ENCODE data around the gene CNTN5. TPM values are rescaled to one million over a fixed set of nuclear protein-coding genes. Genes with fewer than 3 reads are reported as not detected.

The CNTN5 gene
- total RNA-seq, 2 donors from 2014 or later, result 1.4 to 3.3 TPM

DNA sequence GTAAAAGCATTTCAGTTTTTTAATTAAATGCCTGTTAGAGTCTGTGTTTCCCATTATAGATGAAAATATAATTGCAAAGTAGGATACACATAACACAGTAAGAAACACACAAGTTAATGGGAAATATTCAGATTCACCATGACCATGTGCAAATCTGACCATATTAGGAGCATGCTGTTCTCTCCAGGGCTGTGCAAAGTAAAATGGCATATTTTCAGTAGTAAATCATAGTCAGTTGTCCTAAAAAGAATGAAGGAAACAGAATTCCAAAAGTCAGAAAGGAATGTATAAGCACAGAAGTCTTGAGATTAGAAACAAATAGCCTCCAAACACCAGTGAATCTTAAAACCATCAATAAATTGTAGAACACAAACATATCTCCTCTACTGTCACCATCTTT is 44.4 kb downstream of the CNTN5 start:
- Mint-ChIP-seq H3K27ac (no peak overlapping the region), H3K27me3 (ENCODE audit: insufficient read depth) (no peaks in the 10 kb centered on the region), H3K4me3 (no peak overlapping the region), H3K4me1 (peaks cover 34% of the 10 kb centered on the region), H3K9me3 (no peaks in the 10 kb centered on the region), H3K36me3 (ENCODE audit: low read depth) (no peaks in the 10 kb centered on the region)
- Histone ChIP-seq H3K4me1 (ENCODE audit: control insufficient read depth, insufficient read depth, low read length) (peaks cover 6% of the 10 kb centered on the region), H3K27ac (ENCODE audit: low read depth, low read length) (no peak overlapping the region), H3K36me3 (ENCODE audit: control insufficient read depth, insufficient read depth, low read length) (no peaks in the 10 kb centered on the region), H3K27me3 (ENCODE audit: control insufficient read depth, insufficient read depth, low read length, poor library complexity, severe bottlenecking) (no peaks in the 10 kb centered on the region), H3K9ac (ENCODE audit: extremely low read depth, low read length, poor library complexity, severe bottlenecking) (no peak overlapping the region), H3K9me3 (ENCODE audit: control insufficient read depth, low read length) (no peaks in the 10 kb centered on the region), H3K4me3 (ENCODE audit: low read length) (no peak overlapping the region)
- no peak for DNase-seq
- TF ChIP-seq, protein P1, sequence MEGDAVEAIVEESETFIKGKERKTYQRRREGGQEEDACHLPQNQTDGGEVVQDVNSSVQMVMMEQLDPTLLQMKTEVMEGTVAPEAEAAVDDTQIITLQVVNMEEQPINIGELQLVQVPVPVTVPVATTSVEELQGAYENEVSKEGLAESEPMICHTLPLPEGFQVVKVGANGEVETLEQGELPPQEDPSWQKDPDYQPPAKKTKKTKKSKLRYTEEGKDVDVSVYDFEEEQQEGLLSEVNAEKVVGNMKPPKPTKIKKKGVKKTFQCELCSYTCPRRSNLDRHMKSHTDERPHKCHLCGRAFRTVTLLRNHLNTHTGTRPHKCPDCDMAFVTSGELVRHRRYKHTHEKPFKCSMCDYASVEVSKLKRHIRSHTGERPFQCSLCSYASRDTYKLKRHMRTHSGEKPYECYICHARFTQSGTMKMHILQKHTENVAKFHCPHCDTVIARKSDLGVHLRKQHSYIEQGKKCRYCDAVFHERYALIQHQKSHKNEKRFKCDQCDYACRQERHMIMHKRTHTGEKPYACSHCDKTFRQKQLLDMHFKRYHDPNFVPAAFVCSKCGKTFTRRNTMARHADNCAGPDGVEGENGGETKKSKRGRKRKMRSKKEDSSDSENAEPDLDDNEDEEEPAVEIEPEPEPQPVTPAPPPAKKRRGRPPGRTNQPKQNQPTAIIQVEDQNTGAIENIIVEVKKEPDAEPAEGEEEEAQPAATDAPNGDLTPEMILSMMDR (conservative IDR thresholded peaks at IDR 0.05), result no peak

DNA sequence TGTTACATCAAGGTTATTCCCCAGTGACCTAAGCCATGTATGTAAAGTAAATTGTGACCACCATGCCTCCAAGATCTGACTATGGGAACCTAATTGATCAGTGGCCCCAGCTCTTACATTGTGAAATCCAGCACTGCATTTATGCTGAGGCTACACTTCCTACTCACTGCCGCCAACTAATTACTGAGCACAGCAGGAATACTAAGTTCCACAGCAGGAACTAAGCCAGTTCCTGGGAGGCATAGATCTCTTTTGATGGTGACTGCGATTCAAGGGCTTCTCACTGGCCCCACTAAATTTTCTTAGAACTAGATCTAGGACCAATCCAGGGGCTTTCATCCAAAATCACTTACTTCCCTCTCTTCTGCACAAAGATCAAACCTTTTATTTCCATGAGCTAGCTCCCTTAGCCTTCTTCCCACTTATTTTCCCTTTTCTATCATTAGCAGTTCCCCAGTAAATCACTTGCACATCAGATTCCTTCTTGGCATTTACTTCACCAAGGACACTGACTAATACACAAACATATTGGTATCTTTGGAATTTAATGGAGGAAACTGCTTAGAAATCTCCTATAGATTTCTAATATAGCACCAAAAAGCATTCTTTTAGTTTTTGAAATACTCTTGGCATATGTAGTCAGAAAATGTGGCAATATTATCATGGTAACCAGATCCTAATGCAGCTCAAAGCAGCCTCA is 46.0 kb downstream of the CNTN5 start:
- no peak overlapping the region for H3K27ac ChIP-seq (ENCODE audit: low read depth, low read length)
- DNase-seq, result peak; percentile 73
- peaks cover 6% of the 10 kb centered on the region for H3K4me1 ChIP-seq (ENCODE audit: control insufficient read depth, insufficient read depth, low read length)
- H3K4me3 ChIP-seq (ENCODE audit: low read length), result peak overlapping the region; percentile 18
- peak overlapping the region; percentile 28 for H3K27ac Mint-ChIP-seq
- H3K9me3 ChIP-seq (ENCODE audit: control insufficient read depth, low read length), result no peaks in the 10 kb centered on the region
- no peak overlapping the region for H3K9ac ChIP-seq (ENCODE audit: extremely low read depth, low read length, poor library complexity, severe bottlenecking)
- no peaks in the 10 kb centered on the region for H3K27me3 Mint-ChIP-seq (ENCODE audit: insufficient read depth)
- WGBS, 2 experiments (ENCODE audit: insufficient coverage in 1 of 2, insufficient read length in 1 of 2), result 31 to 39% methylated on average over 2 of the region's 2 CpGs
- TF ChIP-seq, protein P1 (conservative IDR thresholded peaks at IDR 0.05), result no peak
- no peaks in the 10 kb centered on the region for H3K27me3 ChIP-seq (ENCODE audit: control insufficient read depth, insufficient read depth, low read length, poor library complexity, severe bottlenecking)
- no peaks in the 10 kb centered on the region for H3K36me3 ChIP-seq (ENCODE audit: control insufficient read depth, insufficient read depth, low read length)
- H3K36me3 Mint-ChIP-seq (ENCODE audit: low read depth), result no peaks in the 10 kb centered on the region
- H3K9me3 Mint-ChIP-seq, result no peaks in the 10 kb centered on the region
- no peak overlapping the region for H3K4me3 Mint-ChIP-seq
- H3K4me1 Mint-ChIP-seq, result peaks cover 34% of the 10 kb centered on the region

DNA sequence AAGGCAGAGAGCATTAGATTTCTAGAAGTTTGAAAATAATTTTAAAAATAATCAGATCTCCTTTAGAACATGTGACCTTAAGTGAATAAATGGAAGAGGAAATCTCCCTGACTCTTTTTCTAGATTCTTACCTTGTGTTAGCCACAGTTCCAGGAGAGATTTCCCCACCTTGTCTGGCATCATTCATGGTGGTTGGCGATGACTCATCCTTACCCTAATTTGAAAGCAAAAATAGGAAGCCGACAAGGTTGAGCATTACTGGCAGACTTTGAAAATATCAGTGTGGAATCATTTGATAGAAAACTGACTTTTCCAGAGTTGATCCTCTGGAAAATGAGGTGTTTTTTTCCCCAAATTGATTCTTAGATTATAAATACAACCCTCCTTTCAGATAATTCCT is 48.1 kb downstream of the CNTN5 start:
- Mint-ChIP-seq H3K4me3 (no peak overlapping the region), H3K9me3 (no peaks in the 10 kb centered on the region), H3K36me3 (ENCODE audit: low read depth) (no peaks in the 10 kb centered on the region), H3K27ac (no peak overlapping the region), H3K4me1 (peaks cover 34% of the 10 kb centered on the region), H3K27me3 (ENCODE audit: insufficient read depth) (no peaks in the 10 kb centered on the region)
- Histone ChIP-seq H3K27me3 (ENCODE audit: control insufficient read depth, insufficient read depth, low read length, poor library complexity, severe bottlenecking) (no peaks in the 10 kb centered on the region), H3K4me1 (ENCODE audit: control insufficient read depth, insufficient read depth, low read length) (peaks cover 6% of the 10 kb centered on the region), H3K9ac (ENCODE audit: extremely low read depth, low read length, poor library complexity, severe bottlenecking) (no peak overlapping the region), H3K27ac (ENCODE audit: low read depth, low read length) (no peak overlapping the region), H3K4me3 (ENCODE audit: low read length) (no peak overlapping the region), H3K9me3 (ENCODE audit: control insufficient read depth, low read length) (no peaks in the 10 kb centered on the region), H3K36me3 (ENCODE audit: control insufficient read depth, insufficient read depth, low read length) (no peaks in the 10 kb centered on the region)
- no peak for DNase-seq
- 83 to 88% methylated on average over 1 to 2 of the region's 2 CpGs for WGBS, 2 experiments (ENCODE audit: insufficient coverage in 1 of 2, insufficient read length in 1 of 2)
- TF ChIP-seq, protein P1 (conservative IDR thresholded peaks at IDR 0.05), result no peak
